ENCODE data around the gene LRRC55.

DNA sequence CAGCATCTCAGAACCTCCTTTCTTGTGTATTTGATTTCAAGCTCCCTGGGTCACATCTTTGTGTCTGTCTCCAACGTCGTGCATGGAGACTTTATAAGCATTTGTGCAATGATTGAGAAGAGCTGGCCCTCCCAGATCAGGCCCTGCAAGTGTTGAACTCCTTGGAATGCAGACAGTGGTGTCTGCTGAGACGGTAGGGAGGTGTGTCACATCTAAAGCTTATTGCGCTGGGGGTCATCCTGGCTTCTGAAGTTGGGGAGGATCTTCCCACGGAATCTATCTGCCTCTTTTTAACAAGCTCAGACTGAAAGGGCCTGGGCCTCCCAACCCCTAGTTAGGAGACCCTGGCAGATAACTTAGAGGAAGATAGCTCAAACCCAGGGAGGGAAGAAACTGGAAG lies 48.6 kb downstream of the LRRC55 start:
- TF ChIP-seq EZH2 (IDR thresholded peaks at IDR 0.05): no peak
- TF ChIP-seq, protein P1, sequence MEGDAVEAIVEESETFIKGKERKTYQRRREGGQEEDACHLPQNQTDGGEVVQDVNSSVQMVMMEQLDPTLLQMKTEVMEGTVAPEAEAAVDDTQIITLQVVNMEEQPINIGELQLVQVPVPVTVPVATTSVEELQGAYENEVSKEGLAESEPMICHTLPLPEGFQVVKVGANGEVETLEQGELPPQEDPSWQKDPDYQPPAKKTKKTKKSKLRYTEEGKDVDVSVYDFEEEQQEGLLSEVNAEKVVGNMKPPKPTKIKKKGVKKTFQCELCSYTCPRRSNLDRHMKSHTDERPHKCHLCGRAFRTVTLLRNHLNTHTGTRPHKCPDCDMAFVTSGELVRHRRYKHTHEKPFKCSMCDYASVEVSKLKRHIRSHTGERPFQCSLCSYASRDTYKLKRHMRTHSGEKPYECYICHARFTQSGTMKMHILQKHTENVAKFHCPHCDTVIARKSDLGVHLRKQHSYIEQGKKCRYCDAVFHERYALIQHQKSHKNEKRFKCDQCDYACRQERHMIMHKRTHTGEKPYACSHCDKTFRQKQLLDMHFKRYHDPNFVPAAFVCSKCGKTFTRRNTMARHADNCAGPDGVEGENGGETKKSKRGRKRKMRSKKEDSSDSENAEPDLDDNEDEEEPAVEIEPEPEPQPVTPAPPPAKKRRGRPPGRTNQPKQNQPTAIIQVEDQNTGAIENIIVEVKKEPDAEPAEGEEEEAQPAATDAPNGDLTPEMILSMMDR (IDR thresholded peaks at IDR 0.05): no peak

Data from neural progenitor cell (in vitro differentiated cells).